H1 (cell line): ENCODE measurements around the gene PAXIP1. TPM values are rescaled to one million over a fixed set of nuclear protein-coding genes. Genes with fewer than 3 reads are reported as not detected.

ENCODE experiments used
- CTCF ChIA-PET: fragments of 300-600 bp; sonication (Branson Sonifier 250); formaldehyde crosslinking; loops from one replicate; lab custom pipeline; 2021; ENCODE audit not compliant: partially characterized antibody; lab: Charles Lee
- POLR2A ChIA-PET: fragments of 300-600 bp; sonication (Branson Sonifier 250); formaldehyde crosslinking; loops from one replicate; lab custom pipeline; 2021; ENCODE audit warnings: inconsistent platforms; ENCODE audit not compliant: partially characterized antibody; lab: Charles Lee
- DNase-seq, 2 experiments: peaks; one replicate each; pipeline versions ENCODE4 v3.0.0 to v3.0.0-alpha.2; 2010 to 2022; ENCODE audit warnings: low spot score in 2 of 2, low read depth in 1 of 2, mixed read lengths in 1 of 2
- FAIRE-seq: peaks from 2 replicates; lab custom pipeline; 2011; peaks lifted over from hg19 to GRCh38; lab: Jason Lieb, UNC
- H2AFZ ChIP-seq: 2 replicates; pipeline ENCODE4 v1.8.1; 2012; ENCODE audit warnings: low read length, inconsistent platforms
- H2AK5ac ChIP-seq: 2 replicates; pipeline ENCODE4 v1.6.1; 2013; ENCODE audit warnings: low read depth, low read length
- H2BK120ac ChIP-seq: replicated peaks from 2 replicates; pipeline ENCODE3; 2013; ENCODE audit warnings: low read depth, low read length, inconsistent platforms
- H2BK12ac ChIP-seq: 2 replicates; pipeline ENCODE4 v1.6.1; 2013; ENCODE audit warnings: low read depth, low read length
- H2BK15ac ChIP-seq: 2 replicates; pipeline ENCODE4 v1.6.1; 2013; ENCODE audit warnings: low read length
- H2BK20ac ChIP-seq: 2 replicates; pipeline ENCODE4 v1.6.1; 2013; ENCODE audit warnings: low read length
- H2BK5ac ChIP-seq: 2 replicates; pipeline ENCODE4 v1.6.1; 2013; ENCODE audit warnings: low read depth, low read length
- H3K14ac ChIP-seq: 2 replicates; pipeline ENCODE4 v1.6.1; 2013; ENCODE audit warnings: inconsistent platforms; ENCODE audit not compliant: insufficient read length
- H3K18ac ChIP-seq: 2 replicates; pipeline ENCODE4 v1.6.1; 2013; ENCODE audit warnings: low read length; ENCODE audit errors: extremely low read depth
- H3K23ac ChIP-seq: 2 replicates; pipeline ENCODE4 v1.6.1; 2013; ENCODE audit warnings: inconsistent platforms; ENCODE audit not compliant: insufficient read length
- H3K23me2 ChIP-seq: 2 replicates; pipeline ENCODE4 v1.6.1; 2013; ENCODE audit warnings: low read depth, low read length
- H3K27ac ChIP-seq: 2 replicates; pipeline ENCODE4 v1.6.1; 2011; ENCODE audit warnings: low read depth, low read length, inconsistent platforms
- H3K27me3 ChIP-seq, 4 experiments: replicated peaks in 1 of 4; 1 replicate in 1 of 4; 2 replicates in 3 of 4; pipeline versions ENCODE4 v1.6.1 to v1.8.1; 2011 to 2013; ENCODE audit warnings: low read length in 3 of 4, mild to moderate bottlenecking in 3 of 4, inconsistent platforms in 2 of 4, mixed read lengths in 2 of 4, moderate library complexity in 1 of 4; ENCODE audit not compliant: control insufficient read depth in 3 of 4, insufficient read depth in 3 of 4; ENCODE audit errors: extremely low read depth in 1 of 4
- H3K36me3 ChIP-seq, 4 experiments: 2 replicates each; pipeline versions ENCODE4 v1.6.1 to v1.8.1; 2011 to 2013; ENCODE audit warnings: mild to moderate bottlenecking in 4 of 4, low read length in 3 of 4, moderate library complexity in 2 of 4, control low read depth in 1 of 4, inconsistent platforms in 1 of 4; ENCODE audit not compliant: insufficient read depth in 4 of 4, control insufficient read depth in 2 of 4
- H3K4ac ChIP-seq: replicated peaks from 2 replicates; pipeline ENCODE3; 2013; ENCODE audit warnings: low read length, low read depth, mixed read lengths, inconsistent platforms; ENCODE audit not compliant: insufficient read length
- H3K4me1 ChIP-seq, 4 experiments: replicated peaks in 1 of 4; 1 replicate in 1 of 4; 2 replicates in 3 of 4; pipeline versions ENCODE4 v1.6.1 to v1.8.1; 2011 to 2013; ENCODE audit warnings: low read length in 3 of 4, inconsistent platforms in 2 of 4, mixed read lengths in 1 of 4; ENCODE audit not compliant: insufficient read depth in 4 of 4, control insufficient read depth in 3 of 4
- H3K4me2 ChIP-seq, 2 experiments: 2 replicates each; pipeline versions ENCODE4 v1.6.1 to v1.8.1; 2011 to 2013; ENCODE audit warnings: low read depth in 2 of 2, low read length in 2 of 2, control low read depth in 1 of 2, inconsistent platforms in 1 of 2, mild to moderate bottlenecking in 1 of 2; ENCODE audit not compliant: insufficient read depth in 1 of 2
- H3K4me3 ChIP-seq, 4 experiments: fragments of 200-600, 300-600 bp in 1 of 4; sonication (generic), shearing (Covaris generic), sonication (Bioruptor Twin) in 1 of 4; 2 replicates each; pipeline versions ENCODE4 v1.5.1 to v1.8.1; 2011 to 2016; ENCODE audit warnings: low read length in 4 of 4, low read depth in 3 of 4, control low read depth in 2 of 4, inconsistent platforms in 2 of 4, mild to moderate bottlenecking in 2 of 4, mixed read lengths in 1 of 4, moderate library complexity in 1 of 4; ENCODE audit not compliant: insufficient read depth in 2 of 4; ENCODE audit errors: extremely low read depth in 1 of 4
- H3K56ac ChIP-seq: replicated peaks from 2 replicates; pipeline ENCODE3; 2013; ENCODE audit warnings: low read depth, mild to moderate bottlenecking, mixed read lengths, low read length, inconsistent platforms; ENCODE audit not compliant: insufficient read length
- H3K79me1 ChIP-seq: 2 replicates; pipeline ENCODE4 v1.6.1; 2013; ENCODE audit warnings: low read depth, low read length, control low read depth
- H3K79me2 ChIP-seq, 2 experiments: 2 replicates each; pipeline versions ENCODE4 v1.6.1 to v1.8.1; 2012 to 2013; ENCODE audit warnings: low read length in 2 of 2, mild to moderate bottlenecking in 2 of 2, inconsistent platforms in 1 of 2; ENCODE audit not compliant: insufficient read depth in 2 of 2, control insufficient read depth in 1 of 2
- H3K9ac ChIP-seq, 4 experiments: replicated peaks in 1 of 4; 1 replicate in 1 of 4; 2 replicates in 3 of 4; pipeline versions ENCODE4 v1.6.1 to v1.8.1; 2011 to 2013; ENCODE audit warnings: low read depth in 3 of 4, low read length in 3 of 4, control low read depth in 2 of 4, mild to moderate bottlenecking in 2 of 4, moderate library complexity in 2 of 4, inconsistent platforms in 1 of 4; ENCODE audit errors: extremely low read depth in 1 of 4
- H3K9me3 ChIP-seq, 2 experiments: 2 replicates each; pipeline versions ENCODE4 v1.6.1 to v1.8.1; 2012 to 2013; ENCODE audit warnings: mild to moderate bottlenecking in 2 of 2, moderate library complexity in 2 of 2, control low read depth in 1 of 2, inconsistent platforms in 1 of 2, low read depth in 1 of 2, low read length in 1 of 2, mixed read lengths in 1 of 2; ENCODE audit not compliant: insufficient read depth in 2 of 2
- H4K20me1 ChIP-seq, 2 experiments: replicated peaks in 1 of 2; 2 replicates each; pipeline versions ENCODE3 to v1.8.1; 2011 to 2013; ENCODE audit warnings: inconsistent platforms in 2 of 2, low read length in 2 of 2, mild to moderate bottlenecking in 1 of 2; ENCODE audit not compliant: insufficient read depth in 2 of 2, control insufficient read depth in 1 of 2
- H4K5ac ChIP-seq: 2 replicates; pipeline ENCODE4 v1.6.1; 2013; ENCODE audit warnings: low read length, low read depth, mixed read lengths, inconsistent platforms; ENCODE audit not compliant: insufficient read length
- H4K8ac ChIP-seq: 2 replicates; pipeline ENCODE4 v1.8.0; 2013; ENCODE audit warnings: mild to moderate bottlenecking, moderate library complexity, low read length, inconsistent platforms; ENCODE audit not compliant: insufficient read depth; ENCODE audit errors: extremely low read depth
- H4K91ac ChIP-seq: replicated peaks from 2 replicates; pipeline ENCODE3; 2013; ENCODE audit warnings: low read length, mixed read lengths, inconsistent platforms; ENCODE audit not compliant: insufficient read length
- BACH1 ChIP-seq: IDR thresholded peaks from 2 replicates; pipeline ENCODE4 v1.6.1; 2012; ENCODE audit warnings: low read length, improper control_type of control experiment
- FOSL1 ChIP-seq: IDR thresholded peaks from 2 replicates; pipeline ENCODE4 v1.6.1; 2011; ENCODE audit warnings: mild to moderate bottlenecking, low read depth, low read length, moderate library complexity; ENCODE audit not compliant: insufficient read depth
- WGBS, 2 experiments: shearing (Covaris generic) in 1 of 2; methylation state at CpG; one replicate each; pipeline versions ENCODE4 v1.1.6 to v1.1.7; 2013 to 2015; ENCODE audit warnings: low lambda C conversion rate in 2 of 2, mixed read lengths in 2 of 2, inconsistent platforms in 1 of 2, low coverage in 1 of 2, missing lambda C conversion rate in 1 of 2; ENCODE audit not compliant: insufficient replicate concordance in 2 of 2, insufficient coverage in 1 of 2, insufficient read length in 1 of 2; ENCODE audit errors: extremely low coverage in 1 of 2, missing lambda C conversion rate in 1 of 2; 5-methylcytosine and 5-hydroxymethylcytosine counted together
- polyA plus RNA-seq, 7 experiments: library from polyadenylated mRNA; depleted of rRNA in 3 of 7; stranded (reverse) in 5 of 7; unstranded in 2 of 7; fragments of >200 nt in 5 of 7; fragments of 200-250 nt in 2 of 7; gene quantifications; 1 replicate in 5 of 7; 2 replicates in 1 of 7; 4 replicates in 1 of 7; pipeline versions ENCODE4 v1.2.1 to v1.2.3, GENCODE V29; 2011 to 2013; ENCODE audit warnings: missing spikeins in 2 of 7, mixed read lengths in 2 of 7
- total RNA-seq: library from RNA; stranded (reverse); fragmentation: NEBNext Ultra II Directional; extraction: Animal tissue kit (Norgen Biotek cat#: 25700); gene quantifications from 2 replicates; pipeline ENCODE4 v1.2.1, GENCODE V29; 2021

Gene PAXIP1
- total and polyA plus RNA-seq, 2 of the 8 experiments (the other 6 are each of a cell fraction or from before 2014, with no cell fraction given): 32.4 to 32.8 TPM

- Histone ChIP-seq H2BK12ac (no peak overlapping the region), H4K5ac (no peak overlapping the region), H3K4me3 (no peak overlapping the region), H3K4ac (no peak overlapping the region), H2BK5ac (no peak overlapping the region), H3K4me2 (no peak overlapping the region), H3K56ac (no peak overlapping the region), H3K23ac (no peak overlapping the region), H2BK20ac (no peak overlapping the region), H2BK120ac (no peak overlapping the region), H2AK5ac (no peak overlapping the region), H3K4me1 (no peaks in the 10 kb centered on the region), H2BK15ac (no peak overlapping the region), H4K91ac (no peak overlapping the region), H4K20me1 (peaks cover 4 to 15% of the 10 kb centered on the region in 2 experiments), H3K27ac (no peak overlapping the region), H3K14ac (no peak overlapping the region), H4K8ac (no peak overlapping the region; the same call in 1 of the 2 replicates), H3K79me1 (peaks cover 6% of the 10 kb centered on the region), H3K9ac (no peak overlapping the region), H3K36me3 (peaks cover 20 to 62% (median 30%) of the 10 kb centered on the region in 4 experiments), H3K79me2 (peaks cover 2 to 23% of the 10 kb centered on the region in 2 experiments; a peak in 3 of 4 replicates), H2AFZ (no peak overlapping the region), H3K9me3 (no peaks in the 10 kb centered on the region), H3K18ac (no peak overlapping the region), H3K23me2 (no peaks in the 10 kb centered on the region), H3K27me3 (no peaks in the 10 kb centered on the region)
- no peak for FAIRE-seq
- no peak for DNase-seq
- POLR2A ChIA-PET: interaction anchor here (1.6 kb wide), 1 partner anchor 28 kb away, joined by 3 read pairs; no protein-coding TSS in a partner anchor
- CTCF ChIA-PET: interaction anchor here (0.9 to 1.0 kb wide), 2 partner anchors 16 to 21 kb away, joined by 3 to 5 read pairs; no protein-coding TSS in a partner anchor
- 85% methylated on average over 11 of the region's 11 CpGs; no CpG with 5 or more reads in 1 of the 2 experiments for WGBS, 2 experiments
- TF ChIP-seq FOSL1 (no peak), BACH1 (no peak)
These were observed 34.5 kb downstream of the PAXIP1 start for GRCh38 chr7:154968336-154969001.
